ENCODE measurements around the gene TMEM91.
A peak's percentile ranks its signal among the peaks of the same experiment; 100 is the strongest.

GRCh38 chr19:41354343-41354953 lies 21.9 kb upstream of the TMEM91 start:
- TF ChIP-seq POLR2AphosphoS5 (IDR thresholded peaks at IDR 0.05; ENCODE audit: low read depth): no peak
- peak in 1 of 2 experiments; percentile 4; a peak in 2 of 4 replicates for TF ChIP-seq CTCF (conservative IDR thresholded peaks at IDR 0.05; ENCODE audit: low read depth in 2 of 2)
- TF ChIP-seq EZH2 (IDR thresholded peaks at IDR 0.05; ENCODE audit: low read depth, unreplicated experiment): no peak
- no peak for TF ChIP-seq NANOG (IDR thresholded peaks at IDR 0.05; ENCODE audit: borderline replicate concordance)
- TF ChIP-seq REST (IDR thresholded peaks at IDR 0.05; ENCODE audit: unreplicated experiment): no peak
- TF ChIP-seq CREB1 (CRISPR knock-in tag; IDR thresholded peaks at IDR 0.05; ENCODE audit: low read depth): no peak
- no peak for TF ChIP-seq EZH2phosphoT487 (IDR thresholded peaks at IDR 0.05; ENCODE audit: unreplicated experiment)
- TF ChIP-seq ETS1 (IDR thresholded peaks at IDR 0.05): no peak
- no peak for TF ChIP-seq ZNF331 (CRISPR knock-in tag; IDR thresholded peaks at IDR 0.05; ENCODE audit: low read depth)
- TF ChIP-seq JUNB (IDR thresholded peaks at IDR 0.05; ENCODE audit: unreplicated experiment): no peak

All from GM23338 (cell line).